Liver (tissue), 9 donors: Measurements from ENCODE around the gene CCAR1. TPM values are rescaled to one million over a fixed set of nuclear protein-coding genes. Genes with fewer than 3 reads are reported as not detected.

ENCODE experiments used
- DNase-seq: peaks from one replicate; pipeline ENCODE4 v3.0.0-alpha.2; 2017; ENCODE audit warnings: low spot score
- H3K27ac ChIP-seq, 2 donors: one replicate each; pipeline ENCODE4 v1.7.0; 2013; ENCODE audit warnings: inconsistent platforms in 2 of 2, low read length in 2 of 2, control low read depth in 1 of 2, low read depth in 1 of 2, mild to moderate bottlenecking in 1 of 2
- H3K27me3 ChIP-seq, 4 donors: one replicate each; pipeline versions ENCODE4 v1.6.1 to v1.7.0; 2013; ENCODE audit warnings: low read length in 3 of 4, inconsistent platforms in 1 of 4, mild to moderate bottlenecking in 1 of 4, moderate library complexity in 1 of 4; ENCODE audit not compliant: control insufficient read depth in 4 of 4, insufficient read depth in 4 of 4
- H3K36me3 ChIP-seq, 4 donors: one replicate each; pipeline versions ENCODE4 v1.6.1 to v1.7.0; 2013; ENCODE audit warnings: low read length in 3 of 4, mild to moderate bottlenecking in 3 of 4, low read depth in 1 of 4, moderate library complexity in 1 of 4; ENCODE audit not compliant: control insufficient read depth in 4 of 4, insufficient read depth in 3 of 4
- H3K4me1 ChIP-seq, 4 donors: one replicate each; pipeline versions ENCODE4 v1.6.1 to v1.7.0; 2013; ENCODE audit warnings: low read length in 3 of 4, mild to moderate bottlenecking in 3 of 4, moderate library complexity in 1 of 4; ENCODE audit not compliant: control insufficient read depth in 4 of 4, insufficient read depth in 4 of 4
- H3K4me3 ChIP-seq, 3 donors: one replicate each; pipeline versions ENCODE4 v1.6.1 to v1.7.0; 2013; ENCODE audit warnings: low read length in 3 of 3, control low read depth in 1 of 3, low read depth in 1 of 3, mild to moderate bottlenecking in 1 of 3
- H3K9ac ChIP-seq, 2 donors: one replicate each; pipeline ENCODE4 v1.7.0; 2013; ENCODE audit warnings: low read length in 2 of 2, mild to moderate bottlenecking in 2 of 2, moderate library complexity in 2 of 2, control low read depth in 1 of 2, low read depth in 1 of 2
- H3K9me3 ChIP-seq, 4 donors: one replicate each; pipeline versions ENCODE4 v1.6.1 to v1.7.0; 2013; ENCODE audit warnings: low read length in 3 of 4; ENCODE audit not compliant: control insufficient read depth in 4 of 4
- EGR1 ChIP-seq, 2 donors: IDR thresholded peaks; 2 replicates each; pipeline ENCODE4 v1.6.1; 2016 to 2018; ENCODE audit warnings: antibody characterized with exemption in 2 of 2, low read depth in 2 of 2
- FOXA1 ChIP-seq: IDR thresholded peaks from 2 replicates; pipeline ENCODE4 v1.6.1; 2016; ENCODE audit warnings: antibody characterized with exemption
- FOXA2 ChIP-seq: IDR thresholded peaks from 2 replicates; pipeline ENCODE4 v1.6.1; 2016; ENCODE audit warnings: antibody characterized with exemption
- GABPA ChIP-seq, 2 donors: IDR thresholded peaks in 1 of 2; conservative IDR thresholded peaks in 1 of 2; 2 replicates each; pipeline ENCODE4 v1.6.1; 2016; ENCODE audit warnings: antibody characterized with exemption in 2 of 2, mild to moderate bottlenecking in 1 of 2, moderate library complexity in 1 of 2
- HNF4A ChIP-seq, 2 donors: conservative IDR thresholded peaks; 2 replicates each; pipeline ENCODE4 v1.6.1; 2016; ENCODE audit warnings: antibody characterized with exemption in 2 of 2, mild to moderate bottlenecking in 2 of 2
- HNF4G ChIP-seq: IDR thresholded peaks from 2 replicates; pipeline ENCODE4 v1.6.1; 2016; ENCODE audit warnings: antibody characterized with exemption
- JUND ChIP-seq, 2 donors: IDR thresholded peaks; 2 replicates each; pipeline ENCODE4 v1.6.1; 2016; ENCODE audit warnings: antibody characterized with exemption in 2 of 2
- NR2F2 ChIP-seq: IDR thresholded peaks from 2 replicates; pipeline ENCODE4 v1.6.1; 2016; ENCODE audit warnings: antibody characterized with exemption
- RAD21 ChIP-seq, 2 donors: IDR thresholded peaks; 2 replicates each; pipeline ENCODE4 v1.6.1; 2016; ENCODE audit warnings: antibody characterized with exemption in 2 of 2, mild to moderate bottlenecking in 2 of 2
- RXRA ChIP-seq, 2 donors: IDR thresholded peaks; 2 replicates each; pipeline ENCODE4 v1.6.1; 2017 to 2018; ENCODE audit warnings: antibody characterized with exemption in 2 of 2, mild to moderate bottlenecking in 1 of 2
- SP1 ChIP-seq: IDR thresholded peaks from 2 replicates; pipeline ENCODE4 v1.6.1; 2018; ENCODE audit warnings: antibody characterized with exemption, mild to moderate bottlenecking
- TAF1 ChIP-seq: conservative IDR thresholded peaks from 2 replicates; pipeline ENCODE4 v1.6.1; 2016; ENCODE audit warnings: antibody characterized with exemption, mild to moderate bottlenecking
- YY1 ChIP-seq: IDR thresholded peaks from 2 replicates; pipeline ENCODE4 v1.6.1; 2016; ENCODE audit warnings: antibody characterized with exemption, mild to moderate bottlenecking
- WGBS: extraction: QIAGEN DNeasy Blood & Tissue Kit; methylation state at CpG from one replicate; pipeline ENCODE4 v1.1.7; 2013; 5-methylcytosine and 5-hydroxymethylcytosine counted together
- polyA plus RNA-seq, 2 donors: library from polyadenylated mRNA; stranded (reverse) in 1 of 2; unstranded in 1 of 2; fragments of 200-250 nt in 1 of 2; fragments of >200 nt in 1 of 2; fragmentation: Nextera tagmentation in 1 of 2; extraction: Ambion mirVana in 1 of 2; gene quantifications; one replicate each; pipeline versions ENCODE4 v1.2.1 to v1.2.3, GENCODE V29; 2013 to 2015
- total RNA-seq, 2 donors: library from RNA; depleted of rRNA; stranded (reverse); fragments of >200 nt; gene quantifications; one replicate each; pipeline ENCODE4 v1.2.3, GENCODE V29; 2014
- TF ChIP-seq, protein P1 (sequence below): IDR thresholded peaks from 2 replicates; pipeline ENCODE4 v1.6.1; 2016; ENCODE audit warnings: antibody characterized with exemption
- TF ChIP-seq, protein P2 (sequence below): fragments of 150-350 bp; IDR thresholded peaks from 2 replicates; pipeline ENCODE4 v1.5.1; 2017; ENCODE audit warnings: improper control_type of control experiment, low read depth, low read length; ENCODE audit not compliant: missing input control
- TF ChIP-seq, protein P3 (sequence below): IDR thresholded peaks from 2 replicates; pipeline ENCODE4 v1.6.1; 2016; ENCODE audit warnings: antibody characterized with exemption, mild to moderate bottlenecking
- TF ChIP-seq, protein P4 (sequence below): IDR thresholded peaks from 2 replicates; pipeline ENCODE4 v1.6.1; 2016; ENCODE audit warnings: antibody characterized with exemption
- TF ChIP-seq, protein P5 (sequence below): IDR thresholded peaks from 2 replicates; pipeline ENCODE4 v1.6.1; 2016; ENCODE audit warnings: antibody characterized with exemption
- donor health status: healthy.
- donor health status: healthy.
- donor health status: healthy.
- donor health status: healthy.
- donor health status: healthy.

Gene CCAR1
- total and polyA plus RNA-seq, 4 donors, result 10.5 to 27.5 (median 19.8) TPM

DNA sequence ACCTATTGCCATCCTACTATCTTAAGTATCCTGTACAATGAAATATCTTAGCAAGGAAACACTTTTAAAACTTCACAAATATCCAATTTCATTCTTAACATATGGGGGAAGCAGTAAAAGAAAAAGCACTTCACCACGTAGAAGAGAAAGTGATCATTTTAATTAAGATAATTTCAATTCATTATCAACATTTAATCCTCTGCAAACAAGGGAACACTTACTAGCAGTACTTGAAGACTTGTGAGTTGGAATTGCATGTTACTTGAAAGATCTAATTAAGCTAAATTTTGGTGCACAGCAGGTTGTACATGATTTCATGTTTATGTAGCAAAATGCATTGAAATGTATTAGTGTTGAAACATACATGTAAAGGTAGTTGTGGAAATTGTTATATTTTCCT, 20.8 kb upstream of the CCAR1 start:
- H3K27me3 ChIP-seq, result no peaks in the 10 kb centered on the region
- TF ChIP-seq, protein P1, sequence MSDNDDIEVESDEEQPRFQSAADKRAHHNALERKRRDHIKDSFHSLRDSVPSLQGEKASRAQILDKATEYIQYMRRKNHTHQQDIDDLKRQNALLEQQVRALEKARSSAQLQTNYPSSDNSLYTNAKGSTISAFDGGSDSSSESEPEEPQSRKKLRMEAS, result no peak
- TF ChIP-seq, protein P2, sequence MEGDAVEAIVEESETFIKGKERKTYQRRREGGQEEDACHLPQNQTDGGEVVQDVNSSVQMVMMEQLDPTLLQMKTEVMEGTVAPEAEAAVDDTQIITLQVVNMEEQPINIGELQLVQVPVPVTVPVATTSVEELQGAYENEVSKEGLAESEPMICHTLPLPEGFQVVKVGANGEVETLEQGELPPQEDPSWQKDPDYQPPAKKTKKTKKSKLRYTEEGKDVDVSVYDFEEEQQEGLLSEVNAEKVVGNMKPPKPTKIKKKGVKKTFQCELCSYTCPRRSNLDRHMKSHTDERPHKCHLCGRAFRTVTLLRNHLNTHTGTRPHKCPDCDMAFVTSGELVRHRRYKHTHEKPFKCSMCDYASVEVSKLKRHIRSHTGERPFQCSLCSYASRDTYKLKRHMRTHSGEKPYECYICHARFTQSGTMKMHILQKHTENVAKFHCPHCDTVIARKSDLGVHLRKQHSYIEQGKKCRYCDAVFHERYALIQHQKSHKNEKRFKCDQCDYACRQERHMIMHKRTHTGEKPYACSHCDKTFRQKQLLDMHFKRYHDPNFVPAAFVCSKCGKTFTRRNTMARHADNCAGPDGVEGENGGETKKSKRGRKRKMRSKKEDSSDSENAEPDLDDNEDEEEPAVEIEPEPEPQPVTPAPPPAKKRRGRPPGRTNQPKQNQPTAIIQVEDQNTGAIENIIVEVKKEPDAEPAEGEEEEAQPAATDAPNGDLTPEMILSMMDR, result no peak
- TF ChIP-seq RXRA (IDR thresholded peaks at IDR 0.05), result no peak
- no peak for TF ChIP-seq SP1
- TF ChIP-seq FOXA2, result no peak
- TF ChIP-seq, protein P3, sequence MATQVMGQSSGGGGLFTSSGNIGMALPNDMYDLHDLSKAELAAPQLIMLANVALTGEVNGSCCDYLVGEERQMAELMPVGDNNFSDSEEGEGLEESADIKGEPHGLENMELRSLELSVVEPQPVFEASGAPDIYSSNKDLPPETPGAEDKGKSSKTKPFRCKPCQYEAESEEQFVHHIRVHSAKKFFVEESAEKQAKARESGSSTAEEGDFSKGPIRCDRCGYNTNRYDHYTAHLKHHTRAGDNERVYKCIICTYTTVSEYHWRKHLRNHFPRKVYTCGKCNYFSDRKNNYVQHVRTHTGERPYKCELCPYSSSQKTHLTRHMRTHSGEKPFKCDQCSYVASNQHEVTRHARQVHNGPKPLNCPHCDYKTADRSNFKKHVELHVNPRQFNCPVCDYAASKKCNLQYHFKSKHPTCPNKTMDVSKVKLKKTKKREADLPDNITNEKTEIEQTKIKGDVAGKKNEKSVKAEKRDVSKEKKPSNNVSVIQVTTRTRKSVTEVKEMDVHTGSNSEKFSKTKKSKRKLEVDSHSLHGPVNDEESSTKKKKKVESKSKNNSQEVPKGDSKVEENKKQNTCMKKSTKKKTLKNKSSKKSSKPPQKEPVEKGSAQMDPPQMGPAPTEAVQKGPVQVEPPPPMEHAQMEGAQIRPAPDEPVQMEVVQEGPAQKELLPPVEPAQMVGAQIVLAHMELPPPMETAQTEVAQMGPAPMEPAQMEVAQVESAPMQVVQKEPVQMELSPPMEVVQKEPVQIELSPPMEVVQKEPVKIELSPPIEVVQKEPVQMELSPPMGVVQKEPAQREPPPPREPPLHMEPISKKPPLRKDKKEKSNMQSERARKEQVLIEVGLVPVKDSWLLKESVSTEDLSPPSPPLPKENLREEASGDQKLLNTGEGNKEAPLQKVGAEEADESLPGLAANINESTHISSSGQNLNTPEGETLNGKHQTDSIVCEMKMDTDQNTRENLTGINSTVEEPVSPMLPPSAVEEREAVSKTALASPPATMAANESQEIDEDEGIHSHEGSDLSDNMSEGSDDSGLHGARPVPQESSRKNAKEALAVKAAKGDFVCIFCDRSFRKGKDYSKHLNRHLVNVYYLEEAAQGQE, result no peak
- no peak for TF ChIP-seq NR2F2
- no peak for TF ChIP-seq HNF4G
- TF ChIP-seq GABPA (IDR thresholded peaks at IDR 0.05 in 1 of 2, conservative IDR thresholded peaks at IDR 0.05 in 1 of 2), result no peak
- no peak for TF ChIP-seq HNF4A (conservative IDR thresholded peaks at IDR 0.05)
- no peak for TF ChIP-seq FOXA1
- no peak for TF ChIP-seq EGR1 (IDR thresholded peaks at IDR 0.05; ENCODE audit: low read depth in 2 of 2)
- TF ChIP-seq RAD21 (IDR thresholded peaks at IDR 0.05), result no peak
- no peak for TF ChIP-seq JUND (IDR thresholded peaks at IDR 0.05)
- no peak for TF ChIP-seq YY1
- TF ChIP-seq, protein P4, sequence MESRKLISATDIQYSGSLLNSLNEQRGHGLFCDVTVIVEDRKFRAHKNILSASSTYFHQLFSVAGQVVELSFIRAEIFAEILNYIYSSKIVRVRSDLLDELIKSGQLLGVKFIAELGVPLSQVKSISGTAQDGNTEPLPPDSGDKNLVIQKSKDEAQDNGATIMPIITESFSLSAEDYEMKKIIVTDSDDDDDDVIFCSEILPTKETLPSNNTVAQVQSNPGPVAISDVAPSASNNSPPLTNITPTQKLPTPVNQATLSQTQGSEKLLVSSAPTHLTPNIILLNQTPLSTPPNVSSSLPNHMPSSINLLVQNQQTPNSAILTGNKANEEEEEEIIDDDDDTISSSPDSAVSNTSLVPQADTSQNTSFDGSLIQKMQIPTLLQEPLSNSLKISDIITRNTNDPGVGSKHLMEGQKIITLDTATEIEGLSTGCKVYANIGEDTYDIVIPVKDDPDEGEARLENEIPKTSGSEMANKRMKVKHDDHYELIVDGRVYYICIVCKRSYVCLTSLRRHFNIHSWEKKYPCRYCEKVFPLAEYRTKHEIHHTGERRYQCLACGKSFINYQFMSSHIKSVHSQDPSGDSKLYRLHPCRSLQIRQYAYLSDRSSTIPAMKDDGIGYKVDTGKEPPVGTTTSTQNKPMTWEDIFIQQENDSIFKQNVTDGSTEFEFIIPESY, result no peak
- TF ChIP-seq, protein P5, sequence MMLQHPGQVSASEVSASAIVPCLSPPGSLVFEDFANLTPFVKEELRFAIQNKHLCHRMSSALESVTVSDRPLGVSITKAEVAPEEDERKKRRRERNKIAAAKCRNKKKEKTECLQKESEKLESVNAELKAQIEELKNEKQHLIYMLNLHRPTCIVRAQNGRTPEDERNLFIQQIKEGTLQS, result no peak
- no peak for TF ChIP-seq TAF1
- DNase-seq, result no peak
- 89% methylated on average over 1 of the region's 1 CpG for WGBS
- no peak overlapping the region for H3K27ac ChIP-seq
- H3K36me3 ChIP-seq, result no peaks in the 10 kb centered on the region
- no peak overlapping the region for H3K9ac ChIP-seq
- H3K9me3 ChIP-seq, result no peaks in the 10 kb centered on the region
- H3K4me1 ChIP-seq, result peaks cover 0 to 2% (median 0%) of the 10 kb centered on the region in 4 donors
- no peak overlapping the region for H3K4me3 ChIP-seq
